ENCODE results near the gene TOM1L1.

DNA sequence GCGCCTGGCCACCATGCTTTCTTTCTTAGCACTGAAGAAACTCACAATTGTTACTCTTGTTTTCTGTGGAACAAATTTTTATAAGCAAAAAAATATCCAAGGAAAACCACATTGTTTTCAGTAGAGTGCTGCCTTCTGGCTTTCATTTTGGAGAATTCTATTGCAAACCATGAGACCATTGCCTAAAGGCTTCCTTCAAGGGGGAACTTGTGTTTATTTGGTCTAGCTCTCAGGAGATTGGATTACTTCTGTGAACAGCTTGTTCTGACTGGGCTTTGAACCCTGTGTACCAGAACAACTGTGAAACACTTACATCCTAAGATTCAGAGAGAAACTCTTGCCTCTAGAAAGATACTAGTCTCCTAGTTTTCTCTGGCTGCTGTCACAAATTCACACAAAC is 32.1 kb downstream of the TOM1L1 start:
- TF ChIP-seq, protein P1, sequence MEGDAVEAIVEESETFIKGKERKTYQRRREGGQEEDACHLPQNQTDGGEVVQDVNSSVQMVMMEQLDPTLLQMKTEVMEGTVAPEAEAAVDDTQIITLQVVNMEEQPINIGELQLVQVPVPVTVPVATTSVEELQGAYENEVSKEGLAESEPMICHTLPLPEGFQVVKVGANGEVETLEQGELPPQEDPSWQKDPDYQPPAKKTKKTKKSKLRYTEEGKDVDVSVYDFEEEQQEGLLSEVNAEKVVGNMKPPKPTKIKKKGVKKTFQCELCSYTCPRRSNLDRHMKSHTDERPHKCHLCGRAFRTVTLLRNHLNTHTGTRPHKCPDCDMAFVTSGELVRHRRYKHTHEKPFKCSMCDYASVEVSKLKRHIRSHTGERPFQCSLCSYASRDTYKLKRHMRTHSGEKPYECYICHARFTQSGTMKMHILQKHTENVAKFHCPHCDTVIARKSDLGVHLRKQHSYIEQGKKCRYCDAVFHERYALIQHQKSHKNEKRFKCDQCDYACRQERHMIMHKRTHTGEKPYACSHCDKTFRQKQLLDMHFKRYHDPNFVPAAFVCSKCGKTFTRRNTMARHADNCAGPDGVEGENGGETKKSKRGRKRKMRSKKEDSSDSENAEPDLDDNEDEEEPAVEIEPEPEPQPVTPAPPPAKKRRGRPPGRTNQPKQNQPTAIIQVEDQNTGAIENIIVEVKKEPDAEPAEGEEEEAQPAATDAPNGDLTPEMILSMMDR (conservative IDR thresholded peaks at IDR 0.05 in 1 of 2, IDR thresholded peaks at IDR 0.05 in 1 of 2; ENCODE audit: low read depth in 1 of 2, low read length in 2 of 2): no peak
- no peak for TF ChIP-seq EZH2 (IDR thresholded peaks at IDR 0.05; ENCODE audit: low read length, missing control alignments)
